Neural cell (in vitro differentiated cells): ENCODE data around the gene MCAT. TPM values are rescaled to one million over a fixed set of nuclear protein-coding genes. Genes with fewer than 3 reads are reported as not detected.

ENCODE experiments used
- H2AFZ ChIP-seq: fragments of 200-600, 300-800 bp; sonication (generic), shearing (Covaris generic); 2 replicates; pipeline ENCODE4 v1.6.0; 2014; ENCODE audit warnings: low read depth, mild to moderate bottlenecking, antibody characterized with exemption, low read length, moderate library complexity
- H3F3A ChIP-seq: fragments of 200-600 bp; shearing (Covaris generic); 2 replicates; pipeline ENCODE4 v1.6.1; 2016; ENCODE audit warnings: mild to moderate bottlenecking, moderate library complexity, mixed read lengths, antibody characterized with exemption, low read length; ENCODE audit not compliant: insufficient read depth, poor library complexity, severe bottlenecking
- H3K27ac ChIP-seq: fragments of 200-600, 300-800 bp; sonication (generic), shearing (Covaris generic); 2 replicates; pipeline ENCODE4 v1.5.1; 2014; ENCODE audit warnings: mild to moderate bottlenecking, low read length, moderate library complexity
- H3K27me3 ChIP-seq: fragments of 300-800, 200-600 bp; sonication (generic), shearing (Covaris generic); 2 replicates; pipeline ENCODE4 v1.6.0; 2014; ENCODE audit warnings: mild to moderate bottlenecking, low read depth, low read length, moderate library complexity; ENCODE audit not compliant: insufficient read depth
- H3K36me3 ChIP-seq: fragments of 300-800, 200-600 bp; sonication (generic), shearing (Covaris generic); 2 replicates; pipeline ENCODE4 v1.5.1; 2014; ENCODE audit warnings: mild to moderate bottlenecking, antibody characterized with exemption, low read length, moderate library complexity; ENCODE audit not compliant: insufficient read depth
- H3K4me2 ChIP-seq: fragments of 300-800, 200-600 bp; sonication (generic), shearing (Covaris generic); 2 replicates; pipeline ENCODE4 v1.6.0; 2014; ENCODE audit warnings: mild to moderate bottlenecking, low read length
- H3K4me3 ChIP-seq: fragments of 300-800, 200-600 bp; sonication (generic), shearing (Covaris generic); 2 replicates; pipeline ENCODE4 v1.5.1; 2014; ENCODE audit warnings: mild to moderate bottlenecking, low read length, moderate library complexity
- H3K79me2 ChIP-seq: fragments of 200-600 bp; shearing (Covaris generic); replicated peaks from 2 replicates; pipeline ENCODE4 v1.6.0; 2014; ENCODE audit warnings: mild to moderate bottlenecking, low read length, moderate library complexity; ENCODE audit not compliant: insufficient read depth
- H3K9ac ChIP-seq: fragments of 300-800, 200-600 bp; sonication (generic), shearing (Covaris generic); 2 replicates; pipeline ENCODE4 v1.6.1; 2016; ENCODE audit warnings: mild to moderate bottlenecking, low read length, mixed read lengths
- H3K9me2 ChIP-seq: fragments of 200-600 bp; shearing (Covaris generic); 2 replicates; pipeline ENCODE4 v1.6.1; 2016; ENCODE audit warnings: mild to moderate bottlenecking, low read length, mixed read lengths; ENCODE audit not compliant: insufficient read depth
- H3K9me3 ChIP-seq: fragments of 200-600, 300-800 bp; sonication (generic), shearing (Covaris generic); 2 replicates; pipeline ENCODE4 v1.6.1; 2016; ENCODE audit warnings: mild to moderate bottlenecking, mixed run types, low read length, moderate library complexity, mixed read lengths
- H4K20me1 ChIP-seq: fragments of 200-600 bp; shearing (Covaris generic); 2 replicates; pipeline ENCODE4 v1.6.1; 2016; ENCODE audit warnings: mild to moderate bottlenecking, mixed run types; ENCODE audit not compliant: insufficient read depth
- CTCF ChIP-seq: fragments of 450-650 bp; IDR thresholded peaks from 2 replicates; pipeline ENCODE4 v1.5.1; 2014; ENCODE audit warnings: antibody characterized with exemption, mild to moderate bottlenecking, moderate library complexity; ENCODE audit not compliant: poor library complexity, severe bottlenecking
- EP300 ChIP-seq: fragments of 450-650 bp; conservative IDR thresholded peaks from 2 replicates; pipeline ENCODE4 v1.6.1; 2014; ENCODE audit warnings: antibody characterized with exemption, mild to moderate bottlenecking, moderate library complexity; ENCODE audit not compliant: poor library complexity, severe bottlenecking
- EZH2 ChIP-seq: fragments of 200-600, 300-800 bp; shearing (Covaris generic), sonication (generic); IDR thresholded peaks from 2 replicates; pipeline ENCODE4 v1.6.1; 2014; ENCODE audit warnings: antibody characterized with exemption, low read length, borderline replicate concordance, mild to moderate bottlenecking; ENCODE audit not compliant: insufficient read depth, poor library complexity, severe bottlenecking
- MXI1 ChIP-seq: fragments of 450-650 bp; conservative IDR thresholded peaks from 2 replicates; pipeline ENCODE4 v1.6.1; 2014; ENCODE audit warnings: antibody characterized with exemption, mild to moderate bottlenecking; ENCODE audit not compliant: poor library complexity, severe bottlenecking
- POLR2AphosphoS5 ChIP-seq: IDR thresholded peaks from 2 replicates; pipeline ENCODE4 v1.6.1; 2012
- RAD21 ChIP-seq: fragments of 450-650 bp; conservative IDR thresholded peaks from 2 replicates; pipeline ENCODE4 v1.6.1; 2014; ENCODE audit warnings: antibody characterized with exemption, mild to moderate bottlenecking, moderate library complexity
- REST ChIP-seq: IDR thresholded peaks from 2 replicates; pipeline ENCODE4 v1.6.1; 2012; ENCODE audit warnings: borderline replicate concordance
- SMC3 ChIP-seq: fragments of 450-650 bp; conservative IDR thresholded peaks from 2 replicates; pipeline ENCODE4 v1.6.1; 2014; ENCODE audit warnings: antibody characterized with exemption, mild to moderate bottlenecking, moderate library complexity; ENCODE audit not compliant: poor library complexity
- TAF1 ChIP-seq: IDR thresholded peaks from 2 replicates; pipeline ENCODE4 v1.6.1; 2012; ENCODE audit warnings: low read depth
- polyA plus RNA-seq: library from polyadenylated mRNA; depleted of rRNA; stranded (reverse); fragments of >200 nt; gene quantifications from 2 replicates; pipeline ENCODE4 v1.2.3, GENCODE V29; 2014

Gene MCAT
- polyA plus RNA-seq, 1 donor from 2014 or later: 46.8 TPM

DNA sequence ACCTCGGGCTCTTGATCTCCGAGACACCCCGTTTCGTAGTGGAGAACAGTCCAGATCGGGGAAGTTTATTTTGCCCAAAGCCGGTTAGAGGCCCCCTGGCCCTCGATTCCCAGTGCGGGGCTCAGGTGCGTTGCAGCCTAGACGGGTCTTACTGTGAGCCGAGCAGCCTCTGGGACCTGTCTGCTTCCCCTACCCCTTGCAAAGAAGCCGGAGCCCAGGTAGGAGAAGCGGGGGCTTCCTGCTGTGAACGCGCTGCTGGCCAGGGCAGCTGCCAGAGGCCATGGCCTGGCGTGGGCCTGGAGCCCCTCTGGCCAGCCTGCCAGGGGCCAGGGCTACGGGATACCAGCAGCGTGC is 8.8 kb upstream of the MCAT start:
- no peak overlapping the region for H3K4me3 ChIP-seq
- no peaks in the 10 kb centered on the region for H4K20me1 ChIP-seq
- H3K9me3 ChIP-seq: no peaks in the 10 kb centered on the region
- H3K4me2 ChIP-seq: no peak overlapping the region
- H3K9ac ChIP-seq: no peak overlapping the region
- H3F3A ChIP-seq: no peaks in the 10 kb centered on the region
- H3K27ac ChIP-seq: no peak overlapping the region
- no peak overlapping the region for H2AFZ ChIP-seq
- no peak for TF ChIP-seq REST
- no peak for TF ChIP-seq CTCF
- no peak for TF ChIP-seq TAF1
- no peak for TF ChIP-seq SMC3
- TF ChIP-seq RAD21: no peak
- no peak for TF ChIP-seq EP300
- TF ChIP-seq MXI1: no peak
- TF ChIP-seq EZH2: no peak
- no peak for TF ChIP-seq POLR2AphosphoS5
- H3K27me3 ChIP-seq: peaks cover 16% of the 10 kb centered on the region
- H3K36me3 ChIP-seq: no peaks in the 10 kb centered on the region
- H3K79me2 ChIP-seq: no peaks in the 10 kb centered on the region
- H3K9me2 ChIP-seq: no peaks in the 10 kb centered on the region

DNA sequence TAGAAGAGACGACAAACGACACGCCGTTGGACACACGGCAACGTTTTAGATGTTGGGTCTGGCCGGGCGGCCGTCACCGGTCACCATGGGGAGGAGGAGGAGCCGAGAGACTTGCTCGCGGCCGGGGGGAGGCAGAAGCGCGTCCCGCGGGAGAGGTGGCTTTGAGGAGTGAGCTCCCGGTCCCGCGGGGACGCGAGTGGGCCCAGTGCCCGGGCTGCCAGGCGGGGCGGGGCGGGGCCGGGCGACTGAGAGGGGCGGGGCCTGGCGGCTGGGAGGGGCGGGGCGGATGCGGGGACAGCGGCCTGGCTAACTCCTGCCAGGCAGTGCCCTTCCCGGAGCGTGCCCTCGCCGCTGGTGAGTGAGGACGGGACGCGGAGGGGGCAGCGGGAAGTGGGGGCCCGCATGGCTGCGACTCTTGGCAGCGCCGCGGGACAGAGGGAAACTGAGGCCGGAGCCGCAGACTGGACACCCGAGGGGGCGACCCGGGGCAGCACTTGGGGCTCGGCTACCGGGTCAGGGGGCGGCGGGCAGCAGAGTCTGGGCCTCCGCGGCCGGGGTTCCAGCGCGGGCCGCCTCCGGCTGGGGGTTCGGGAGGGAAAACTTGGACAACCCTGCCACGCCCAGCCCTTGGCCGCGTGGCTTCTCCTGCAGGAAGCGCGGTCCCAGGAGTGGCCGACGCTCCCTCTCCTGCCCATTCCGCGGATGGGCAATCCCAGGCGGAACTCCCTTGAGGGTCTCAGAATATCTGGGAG is 8.2 kb upstream of the MCAT start, which contains the start of gene TSPO:
TSPO (plus strand) TSS at position 309 of the 752 bp plus-strand sequence. CDS start 7,680 bp downstream, outside the sequence.
- H3K4me3 ChIP-seq: no peak within 1 kb of the TSS
- no peaks in the 10 kb centered on the region for H3K9me3 ChIP-seq
- H3K9ac ChIP-seq: no peak within 1 kb of the TSS
- no peak within 1 kb of the TSS for H2AFZ ChIP-seq
- H3K79me2 ChIP-seq: no peaks in the 10 kb centered on the region
- H3K9me2 ChIP-seq: no peaks in the 10 kb centered on the region
- H3K27me3 ChIP-seq: peaks cover 16% of the 10 kb centered on the region
- TF ChIP-seq POLR2AphosphoS5 (no peak), REST (no peak), EZH2 (no peak), RAD21 (no peak), CTCF (no peak), SMC3 (no peak), EP300 (no peak), MXI1 (no peak), TAF1 (no peak)
- no peaks in the 10 kb centered on the region for H4K20me1 ChIP-seq
- H3K4me2 ChIP-seq: no peak within 1 kb of the TSS
- H3K27ac ChIP-seq: no peak within 1 kb of the TSS
- no peaks in the 10 kb centered on the region for H3F3A ChIP-seq
- H3K36me3 ChIP-seq: no peaks in the 10 kb centered on the region
